HG03103 (cell line): ENCODE data around the gene RAB22A.
A peak's percentile ranks its signal among the peaks of the same experiment; 100 is the strongest.

ENCODE experiments used
- ATAC-seq: cut with Tn5 transposase; IDR thresholded peaks from one replicate; pipeline ENCODE4 v1.9.1; 2021; ENCODE audit warnings: low read depth; ENCODE audit not compliant: unreplicated experiment

The RAB22A gene

DNA sequence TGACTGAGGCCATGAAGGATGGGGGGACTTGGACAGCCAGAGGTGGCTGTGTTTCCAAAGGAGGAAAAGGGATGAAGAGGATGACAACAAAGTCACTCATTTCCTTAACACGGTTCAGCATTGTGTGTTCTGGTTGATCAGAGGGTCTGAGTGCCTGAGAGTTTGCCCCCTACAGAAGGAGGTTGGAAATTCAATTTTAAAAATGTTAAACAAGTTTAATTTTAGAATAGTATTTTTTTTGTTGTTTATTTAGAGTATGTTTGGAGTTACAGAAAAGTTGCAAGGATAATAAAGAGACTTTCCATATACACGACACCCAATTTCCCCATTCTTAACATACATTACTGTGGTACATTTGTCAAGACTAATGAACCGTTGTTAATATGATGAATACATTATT, 69.2 kb downstream of the RAB22A start:
- no peak for ATAC-seq

DNA sequence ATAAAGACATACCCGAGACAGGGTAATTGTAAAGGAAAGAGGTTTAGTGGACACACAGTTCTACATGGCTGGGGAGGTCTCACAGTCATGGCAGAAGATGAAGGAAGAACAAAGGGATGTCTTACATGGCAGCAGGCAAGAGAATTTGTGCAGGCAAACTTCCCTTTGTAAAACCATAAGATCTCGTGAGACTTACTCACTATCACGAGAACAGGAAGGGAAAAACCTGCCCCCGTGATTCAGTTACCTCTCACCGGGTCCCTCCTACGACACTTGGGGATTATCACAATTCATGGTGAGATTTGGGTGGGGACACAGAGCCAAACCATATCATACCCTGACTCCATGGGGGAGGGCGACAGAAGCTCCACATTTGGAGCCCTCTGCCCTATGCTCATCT, 72.1 kb downstream of the RAB22A start:
- no peak for ATAC-seq

DNA sequence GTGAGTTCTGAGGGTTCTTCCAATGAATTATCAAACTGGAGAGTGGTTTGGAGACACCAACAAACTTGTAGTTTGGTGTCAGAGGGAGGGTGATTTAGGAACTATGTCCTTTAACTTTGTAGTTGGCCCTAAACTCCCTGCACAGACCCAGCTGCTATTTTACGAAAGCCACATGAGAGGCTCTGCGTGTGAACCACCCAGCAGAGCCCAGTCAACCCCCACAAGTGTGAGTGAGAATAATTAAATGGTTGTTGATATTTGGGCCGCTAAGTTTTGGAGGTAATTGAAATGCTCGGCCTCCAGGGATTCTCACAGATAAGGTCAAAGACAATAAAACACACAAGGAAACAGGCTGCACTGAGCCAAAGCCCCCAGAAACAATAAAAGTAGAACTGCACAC, 72.6 kb downstream of the RAB22A start:
- ATAC-seq: no peak

DNA sequence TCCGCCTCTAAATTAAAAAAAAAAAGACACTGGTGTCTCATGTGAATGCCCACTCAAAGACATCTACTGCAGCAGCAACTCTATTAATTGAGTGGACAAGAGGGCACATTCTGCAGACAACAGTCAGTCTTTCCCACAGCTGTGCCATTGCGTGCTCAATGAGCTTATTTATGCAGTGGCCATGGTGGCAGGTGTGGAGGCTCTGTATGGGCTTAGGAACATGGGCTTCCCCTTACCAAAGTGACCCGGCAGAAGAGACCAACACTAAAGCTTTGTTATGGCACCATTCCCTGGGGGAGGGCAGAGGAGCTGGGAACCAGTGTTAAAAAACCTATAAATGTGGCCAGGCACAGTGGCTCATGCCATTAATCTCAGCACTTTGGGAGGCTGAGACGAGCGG, 75.3 kb downstream of the RAB22A start:
- ATAC-seq: no peak

DNA sequence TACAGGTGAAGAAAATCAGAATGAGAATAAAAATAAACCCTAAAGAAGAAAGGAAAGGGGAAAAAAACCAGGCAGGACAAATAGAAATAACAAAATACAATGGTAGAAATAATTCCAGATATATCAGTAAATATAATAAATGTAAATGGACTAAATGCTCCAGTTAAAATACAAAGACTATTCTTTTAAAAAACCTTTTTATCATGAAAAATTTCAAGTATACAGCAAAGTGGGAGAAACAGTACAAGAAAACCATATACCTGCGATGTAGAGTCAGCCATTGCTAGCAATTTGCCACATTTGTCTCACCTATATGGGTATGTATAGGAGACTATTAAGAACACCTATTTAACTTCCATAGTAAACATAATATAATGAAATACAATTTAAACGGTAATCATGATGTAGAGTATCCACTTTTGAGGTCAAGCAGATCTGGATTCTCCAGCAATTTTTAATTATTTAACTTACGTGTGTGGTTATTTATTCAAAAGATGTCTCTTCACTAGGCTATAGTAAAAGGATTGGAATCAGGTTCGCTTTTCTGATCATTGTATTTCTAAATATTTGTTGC, 78.6 kb downstream of the RAB22A start:
- no peak for ATAC-seq

DNA sequence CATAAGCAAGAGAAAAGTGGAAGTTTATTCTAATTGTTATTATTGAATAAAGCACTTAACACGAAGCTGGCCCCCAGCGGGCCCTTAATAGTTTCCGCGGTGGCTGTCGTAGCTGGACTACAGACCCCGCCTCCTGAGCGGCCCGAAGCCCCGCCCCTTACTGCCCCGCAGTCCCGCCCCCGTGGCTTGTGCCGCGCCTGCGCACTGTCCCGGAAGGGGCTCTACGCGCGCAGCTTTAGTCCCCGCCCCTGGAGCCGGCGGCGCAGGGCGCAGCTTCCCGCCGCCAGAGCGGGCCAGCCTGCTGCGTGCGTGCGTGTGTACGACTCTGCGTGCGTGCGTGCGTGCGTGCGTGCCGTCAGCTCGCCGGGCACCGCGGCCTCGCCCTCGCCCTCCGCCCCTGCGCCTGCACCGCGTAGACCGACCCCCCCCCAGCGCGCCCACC, 79.4 kb downstream of the RAB22A start, which contains the start of gene VAPB:
VAPB (plus strand) TSS at position 348 of the 442 bp plus-strand sequence. CDS start 231 bp downstream, outside the sequence.
- ATAC-seq: peak; percentile 92

DNA sequence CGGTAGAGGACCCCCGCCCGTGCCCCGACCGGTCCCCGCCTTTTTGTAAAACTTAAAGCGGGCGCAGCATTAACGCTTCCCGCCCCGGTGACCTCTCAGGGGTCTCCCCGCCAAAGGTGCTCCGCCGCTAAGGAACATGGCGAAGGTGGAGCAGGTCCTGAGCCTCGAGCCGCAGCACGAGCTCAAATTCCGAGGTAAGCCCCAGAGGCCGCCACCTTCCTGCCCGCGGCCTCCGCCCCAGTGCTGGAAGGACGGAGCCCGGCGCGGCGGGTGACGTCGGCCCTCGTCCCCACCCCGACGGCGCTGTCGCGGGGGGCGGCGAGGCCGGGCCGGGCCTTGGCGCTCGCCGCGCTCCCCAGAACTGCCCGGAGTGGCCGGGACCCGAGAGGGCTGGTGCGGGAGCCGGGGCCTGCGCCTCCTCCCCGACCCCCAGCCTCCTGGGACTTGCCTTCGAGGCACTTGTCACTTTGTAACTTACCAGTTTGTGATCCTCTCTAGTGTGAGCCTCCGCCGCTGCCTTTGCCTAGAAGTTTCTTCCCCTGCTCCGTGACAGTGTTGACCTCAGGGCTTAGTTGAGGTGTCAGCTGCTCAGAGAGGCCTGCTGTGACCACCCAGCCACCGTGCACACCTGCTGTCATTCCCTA, 79.9 kb downstream of the RAB22A start:
- peak; percentile 10 for ATAC-seq

DNA sequence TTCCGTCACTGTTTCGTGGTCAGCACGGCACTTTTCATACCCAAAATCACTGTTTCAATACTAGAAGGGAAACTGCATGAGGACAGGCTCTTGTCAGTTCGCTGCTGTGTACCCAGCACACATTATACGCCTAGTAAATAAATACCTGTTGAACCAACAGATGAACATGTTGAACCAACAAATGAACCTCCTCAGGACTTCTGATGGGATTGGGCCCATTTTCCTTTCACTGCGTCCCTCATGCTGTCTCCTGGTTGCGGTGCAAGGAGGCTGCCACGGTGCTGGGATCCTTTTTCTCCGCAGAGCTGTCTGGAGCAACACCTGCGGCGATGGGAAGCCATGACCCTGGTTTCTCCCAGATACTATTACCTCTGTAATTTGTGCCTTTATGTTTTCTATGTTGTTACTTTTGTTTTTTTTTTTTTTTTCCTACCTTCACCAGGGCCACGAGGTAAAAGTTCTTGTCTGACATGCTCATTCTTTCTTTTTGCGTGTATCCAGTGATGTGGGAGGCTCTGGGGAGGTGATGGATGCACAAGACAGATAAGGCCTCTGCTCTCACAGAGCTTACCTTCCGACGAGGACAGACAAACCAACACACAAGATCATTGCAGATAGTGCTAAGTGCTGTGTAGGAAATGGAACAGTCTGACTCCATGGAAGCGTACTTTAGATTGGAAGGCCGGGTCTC, 80.6 kb downstream of the RAB22A start:
- no peak for ATAC-seq

DNA sequence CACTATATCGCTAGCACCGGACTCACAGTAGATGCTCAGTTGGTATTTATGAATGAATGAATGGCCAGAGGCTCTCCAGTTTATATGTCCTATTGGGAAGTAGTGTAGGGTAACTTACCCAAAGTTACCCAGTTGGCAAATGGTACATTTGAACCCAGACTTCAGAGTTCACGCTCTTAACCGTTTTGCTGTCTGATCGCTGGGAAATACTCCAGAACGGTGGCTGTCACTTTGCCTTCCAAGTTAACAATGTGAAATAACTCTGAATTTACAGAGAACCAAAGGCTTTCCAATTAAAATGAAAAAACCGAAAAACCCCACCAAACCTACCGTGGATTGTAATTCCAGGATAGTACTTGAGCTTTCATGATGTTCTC, 81.1 kb downstream of the RAB22A start:
- no peak for ATAC-seq

DNA sequence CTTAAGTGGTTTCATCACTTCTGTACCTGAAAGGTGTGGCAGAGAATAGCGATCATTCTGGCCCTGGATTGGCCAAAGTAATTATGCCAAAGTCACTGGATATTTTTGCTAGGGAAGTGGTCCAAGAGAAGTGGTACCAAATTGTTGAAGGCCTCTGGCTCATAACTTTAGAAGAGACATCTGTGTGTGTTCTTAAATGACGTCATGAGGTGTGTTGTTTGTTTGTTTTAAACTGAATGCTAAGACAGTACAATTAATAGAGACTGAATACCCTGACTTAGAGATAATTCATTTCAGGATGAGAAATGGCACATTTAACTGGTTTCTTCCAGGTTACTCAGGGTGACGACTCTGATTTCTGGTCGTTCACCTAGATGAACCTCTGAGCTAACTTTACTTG, 82.8 kb downstream of the RAB22A start:
- no peak for ATAC-seq

DNA sequence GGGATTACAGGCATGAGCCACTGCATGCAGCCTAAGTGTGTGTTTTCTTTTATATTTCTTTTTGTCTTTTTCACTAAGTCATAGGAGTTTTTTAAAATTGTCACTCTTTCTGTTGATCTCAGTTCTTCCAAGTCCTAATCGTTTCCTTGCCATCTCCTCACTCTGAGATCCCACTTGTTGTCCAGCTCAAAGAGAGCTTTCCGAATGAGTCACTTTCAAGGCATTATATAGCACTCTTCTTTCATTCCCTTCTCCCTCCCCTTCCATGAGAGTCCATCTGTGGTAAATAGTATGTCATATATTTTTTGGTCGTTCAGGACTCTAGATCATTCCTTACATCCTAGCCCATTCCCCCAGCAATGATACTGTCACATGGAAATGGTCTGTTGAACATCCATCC, 83.8 kb downstream of the RAB22A start:
- no peak for ATAC-seq

DNA sequence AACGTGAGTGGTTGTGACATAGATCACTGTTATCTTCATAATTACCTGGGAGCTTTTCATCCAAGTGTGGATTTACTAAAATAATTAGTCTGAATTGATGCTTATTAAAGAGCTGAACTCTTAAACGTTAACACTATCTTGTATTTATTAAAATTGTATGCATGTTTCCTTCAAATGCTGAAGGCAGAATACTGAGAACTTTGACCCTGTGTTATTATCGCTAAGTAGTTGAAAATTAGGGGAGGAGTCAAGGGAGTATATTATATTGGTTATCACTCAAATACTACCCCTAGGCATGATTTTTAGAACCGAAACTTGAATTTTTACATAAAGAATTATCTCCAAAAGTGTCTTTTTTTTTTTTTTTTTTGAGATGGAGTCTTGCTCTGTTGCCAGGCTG, 85.3 kb downstream of the RAB22A start:
- ATAC-seq: no peak

DNA sequence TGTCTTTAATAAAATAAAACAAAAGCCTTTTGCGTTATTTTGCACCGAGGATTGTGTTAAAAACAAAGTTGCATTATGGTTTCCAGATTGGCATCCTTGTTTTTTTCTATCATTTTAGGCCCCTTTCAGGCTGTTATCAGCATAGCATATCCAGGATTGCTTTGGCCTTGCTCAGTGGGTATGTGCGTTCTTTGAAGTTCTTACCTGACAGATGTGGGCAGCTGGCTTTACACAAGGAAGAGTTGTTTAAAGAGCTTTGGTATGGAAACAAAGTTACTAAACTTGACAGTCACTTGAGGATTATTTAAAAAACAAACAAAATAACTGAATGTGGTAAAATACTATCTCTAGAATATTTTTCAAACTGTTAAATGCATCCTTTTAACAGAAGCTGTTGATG, 86.1 kb downstream of the RAB22A start:
- ATAC-seq: no peak

DNA sequence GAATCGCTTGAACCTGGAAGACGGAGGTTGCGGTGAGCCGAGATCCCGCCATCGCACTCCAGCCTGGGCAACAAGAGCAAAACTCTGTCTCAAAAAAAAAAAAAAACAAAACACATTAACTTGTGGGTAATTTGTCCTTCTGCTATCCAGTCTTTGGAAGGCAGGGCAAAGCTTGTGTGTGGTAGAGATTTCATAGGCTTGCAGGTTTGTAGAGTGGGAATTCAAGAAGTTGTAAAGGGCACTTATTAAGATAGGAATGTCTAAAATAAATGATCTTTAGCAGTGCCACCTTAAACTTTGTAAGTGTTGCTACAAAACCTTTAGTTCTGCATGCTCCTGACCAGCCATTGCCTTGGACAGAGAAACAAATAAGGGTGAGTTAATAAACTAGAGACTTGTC, 87.9 kb downstream of the RAB22A start:
- ATAC-seq: no peak

DNA sequence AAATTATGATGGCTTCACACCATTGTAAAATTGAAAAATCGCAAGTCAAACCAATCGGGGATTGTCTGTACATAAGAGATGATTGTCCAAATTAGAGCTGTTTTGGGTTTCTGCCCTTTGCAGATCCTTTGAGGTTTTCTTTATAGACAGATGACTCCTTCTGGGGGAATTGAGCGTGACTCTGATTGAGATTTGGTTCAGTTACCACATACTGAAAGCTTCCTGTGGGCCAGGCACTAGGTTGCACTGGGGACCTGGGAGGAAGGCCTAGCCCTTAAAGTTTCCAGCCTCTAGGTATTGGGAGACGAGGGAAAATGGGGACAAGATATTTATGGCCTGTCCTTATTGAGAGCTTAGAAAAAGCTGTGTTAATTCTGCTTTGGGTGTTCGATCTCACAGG, 88.7 kb downstream of the RAB22A start:
- ATAC-seq: no peak

DNA sequence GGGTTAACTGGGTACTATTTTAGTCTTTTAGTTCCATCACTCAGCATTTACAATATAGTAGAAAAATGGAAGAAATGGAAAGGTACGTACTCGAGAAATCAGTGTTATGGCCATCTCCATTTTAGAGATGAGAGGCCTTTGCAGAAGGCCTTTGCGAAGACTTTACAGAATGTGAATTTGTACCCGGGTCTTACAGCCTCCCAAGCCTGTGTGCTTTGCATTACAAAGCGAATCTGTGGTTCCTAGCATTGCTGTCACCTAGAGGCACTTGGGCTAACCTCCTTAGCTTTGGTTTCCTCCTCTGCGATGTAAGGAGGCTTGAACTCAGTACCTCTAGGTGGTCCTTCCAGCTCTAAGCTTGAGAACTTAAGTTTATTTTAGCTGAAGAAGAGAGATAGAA, 90.4 kb downstream of the RAB22A start:
- no peak for ATAC-seq

DNA sequence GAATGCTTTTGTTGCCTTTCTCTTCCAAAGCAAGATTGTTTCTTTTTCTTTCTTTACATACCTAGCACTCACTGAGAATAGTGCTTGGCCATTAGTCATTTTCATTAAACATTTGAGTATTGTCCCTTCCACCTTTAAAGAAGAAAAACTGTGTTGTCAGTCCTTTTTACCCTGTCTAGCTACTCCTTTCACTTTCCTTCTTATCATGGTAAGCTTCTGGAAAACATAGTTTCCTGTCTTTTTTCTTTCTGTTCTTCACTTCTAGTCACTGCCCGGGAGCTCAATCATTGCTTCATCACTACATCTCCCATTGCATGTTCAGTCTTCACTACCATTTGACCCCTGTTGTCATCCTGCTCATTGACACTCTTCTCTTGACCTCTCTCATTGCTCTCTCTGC, 91.6 kb downstream of the RAB22A start:
- no peak for ATAC-seq

DNA sequence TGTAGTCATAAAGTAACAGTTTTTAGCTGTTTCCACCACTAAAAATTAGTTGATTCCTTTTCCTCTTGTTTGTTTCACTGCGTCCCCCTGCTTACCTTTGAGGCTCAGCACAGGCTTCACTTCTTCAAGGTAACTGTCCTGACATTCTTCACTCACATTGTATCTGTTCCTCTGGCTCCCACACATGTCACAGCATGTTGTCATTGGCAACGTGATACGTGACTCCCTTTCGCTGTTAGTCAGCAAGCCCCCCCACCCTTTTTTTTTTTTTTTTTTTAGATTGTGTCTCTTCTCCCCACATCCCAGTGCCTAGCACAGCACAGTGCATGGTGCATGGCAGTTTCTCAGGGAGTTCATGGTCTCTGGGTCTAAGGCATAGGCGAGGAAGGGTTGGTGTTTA, 92.8 kb downstream of the RAB22A start:
- ATAC-seq: no peak

DNA sequence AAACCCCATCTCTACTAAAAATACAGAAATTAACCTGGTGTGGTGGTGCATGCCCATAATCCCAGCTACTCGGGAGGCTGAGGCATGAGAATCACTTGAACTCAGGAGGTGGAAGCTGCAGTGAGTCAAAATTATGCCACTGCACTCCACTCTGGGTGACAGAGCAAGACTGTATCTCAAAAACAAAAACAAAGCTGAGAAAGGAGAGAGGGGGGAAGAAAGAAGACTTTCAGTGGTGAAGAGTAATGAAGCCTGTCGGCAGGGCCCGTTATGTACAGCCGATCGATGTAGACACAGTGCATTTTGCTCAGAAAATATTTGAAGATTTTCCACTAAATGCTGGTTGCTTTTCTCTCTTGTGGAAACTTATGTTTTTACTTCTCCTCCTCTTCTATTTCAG, 93.3 kb downstream of the RAB22A start:
- ATAC-seq: no peak

DNA sequence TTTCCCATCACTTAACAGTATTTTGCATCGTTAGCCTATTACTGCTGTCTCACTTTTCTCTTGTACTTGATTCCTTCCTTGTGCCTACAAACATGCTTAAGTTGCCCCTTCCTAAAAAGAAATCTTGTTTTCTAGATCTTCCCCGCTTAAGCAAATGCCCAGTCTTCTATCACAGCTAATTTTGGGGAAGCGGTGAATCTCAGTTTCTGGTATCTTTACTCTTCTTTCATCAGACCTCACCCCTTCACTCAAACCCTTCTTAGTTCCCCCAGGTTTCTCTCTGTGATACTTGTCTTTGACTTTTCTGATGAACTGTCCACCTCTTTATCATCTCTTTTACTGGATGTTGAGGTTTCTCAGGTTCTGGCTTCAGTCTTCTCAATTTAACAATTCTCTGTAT, 93.8 kb downstream of the RAB22A start:
- no peak for ATAC-seq

DNA sequence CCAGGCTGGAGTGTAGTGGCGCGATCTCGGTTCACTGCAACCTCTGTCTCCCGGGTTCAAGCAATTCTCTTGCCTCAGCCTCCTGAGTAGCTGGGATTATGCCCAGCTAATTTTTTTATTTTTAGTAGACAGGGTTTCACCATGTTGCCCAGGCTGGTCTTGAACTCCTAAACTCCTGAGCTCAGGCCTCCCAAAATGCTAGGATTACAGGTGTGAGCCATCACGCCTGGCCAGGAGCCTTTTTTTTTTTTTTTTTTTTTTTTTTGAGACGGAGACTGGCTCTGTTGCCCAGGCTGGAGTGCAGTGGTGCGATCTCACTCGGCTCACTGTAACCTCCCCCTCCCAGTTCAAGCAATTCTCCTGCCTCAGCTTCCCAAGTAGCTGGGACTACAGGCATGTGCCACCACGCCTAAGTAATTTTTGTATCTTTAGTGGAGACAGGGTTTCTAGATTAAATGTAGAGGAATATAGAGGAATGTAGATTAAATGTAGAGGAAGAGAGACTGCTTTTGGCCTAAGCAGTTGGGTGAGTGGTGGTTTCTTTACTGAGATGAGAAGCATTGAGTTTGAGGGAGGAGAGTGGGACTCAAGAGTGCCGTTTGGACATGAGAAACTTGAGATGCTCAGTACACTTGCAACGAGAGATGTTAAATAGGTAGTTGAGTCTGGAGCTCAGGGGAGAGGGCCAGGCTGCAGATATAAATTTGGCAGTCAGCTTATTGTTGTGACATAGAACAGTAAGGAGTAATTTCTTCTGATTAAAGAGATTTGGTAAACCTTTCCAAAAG, 96.2 kb downstream of the RAB22A start:
- no peak for ATAC-seq
